HepG2 (cell line): Measurements from ENCODE around the gene NME4. TPM values are rescaled to one million over a fixed set of nuclear protein-coding genes. Genes with fewer than 3 reads are reported as not detected.

Source experiments
- CHCHD3 ChIP-seq: sonication (generic); formaldehyde crosslinking; IDR thresholded peaks from 2 replicates; pipeline ENCODE4 v1.8.0; 2022; ENCODE audit warnings: mild to moderate bottlenecking, missing genetic modification reagents, moderate library complexity
- KDM5B ChIP-seq: sonication (generic); formaldehyde crosslinking; IDR thresholded peaks from 2 replicates; pipeline ENCODE4 v1.4.0; 2020; ENCODE audit warnings: missing genetic modification reagents, mild to moderate bottlenecking, borderline replicate concordance
- MAFK ChIP-seq, 2 experiments: IDR thresholded peaks in 1 of 2; conservative IDR thresholded peaks in 1 of 2; 2 replicates each; pipeline ENCODE4 v1.6.1; 2011; ENCODE audit warnings: improper control_type of control experiment in 2 of 2, low read length in 2 of 2
- MEIS2 ChIP-seq: sonication (generic); formaldehyde crosslinking; IDR thresholded peaks from 2 replicates; pipeline ENCODE4 v1.9.0; 2021; ENCODE audit warnings: mild to moderate bottlenecking, missing genetic modification reagents
- MXD4 ChIP-seq: IDR thresholded peaks from 2 replicates; pipeline ENCODE4 v1.6.1; 2016; ENCODE audit warnings: mild to moderate bottlenecking, missing biosample characterization, missing genetic modification reagents
- SMAD1 ChIP-seq: sonication (generic); formaldehyde crosslinking; IDR thresholded peaks from 2 replicates; pipeline ENCODE4 v1.4.0; 2020; ENCODE audit warnings: missing genetic modification reagents, low read depth, mild to moderate bottlenecking, borderline replicate concordance
- ZNF263 ChIP-seq: sonication (generic); formaldehyde crosslinking; IDR thresholded peaks from 2 replicates; pipeline ENCODE4 v1.4.0; 2020; ENCODE audit warnings: missing genetic modification reagents
- ZNF331 ChIP-seq: sonication (generic); formaldehyde crosslinking; IDR thresholded peaks from 2 replicates; pipeline ENCODE4 v1.4.0; 2020; ENCODE audit warnings: missing genetic modification reagents
- ZNF781 ChIP-seq: sonication (generic); formaldehyde crosslinking; IDR thresholded peaks from 2 replicates; pipeline ENCODE4 v1.5.1; 2020; ENCODE audit warnings: borderline replicate concordance, mild to moderate bottlenecking, missing genetic modification reagents; ENCODE audit errors: not compliant biosample characterization
- polyA plus RNA-seq, 8 experiments: library from polyadenylated mRNA; depleted of rRNA in 3 of 8; stranded (reverse) in 7 of 8; unstranded in 1 of 8; fragments of >200 nt; fragmentation: Illumina TruSeq in 4 of 8; extraction: Trizol in 4 of 8; gene quantifications; 2 replicates each; pipeline versions ENCODE4 v1.2.1 to v1.2.3, GENCODE V29; 2011 to 2016; ENCODE audit warnings: low read depth in 4 of 8, missing spikeins in 1 of 8, mixed read lengths in 1 of 8; ENCODE audit not compliant: insufficient read depth in 1 of 8
- total RNA-seq, 5 experiments: library from RNA; depleted of rRNA; stranded (reverse); fragments of >200 nt; fragmentation: Illumina TruSeq; extraction: Trizol; gene quantifications; 2 replicates each; pipeline ENCODE4 v1.2.3, GENCODE V29; 2016; ENCODE audit warnings: low read depth in 1 of 5
- TF ChIP-seq, protein P1 (sequence below): sonication (generic); formaldehyde crosslinking; IDR thresholded peaks from 2 replicates; pipeline ENCODE4 v1.5.0; 2020; ENCODE audit warnings: missing genetic modification reagents
- TF ChIP-seq, protein P2 (sequence below): sonication (generic); formaldehyde crosslinking; IDR thresholded peaks from 2 replicates; pipeline ENCODE4 v1.4.0; 2020; ENCODE audit warnings: missing genetic modification reagents, borderline replicate concordance
- TF ChIP-seq, protein P3 (sequence below): sonication (generic); formaldehyde crosslinking; IDR thresholded peaks from 2 replicates; pipeline ENCODE4 v1.4.0; 2020; ENCODE audit warnings: mild to moderate bottlenecking, low read depth, missing genetic modification reagents
- TF ChIP-seq, protein P4 (sequence below): sonication (generic); formaldehyde crosslinking; IDR thresholded peaks from 2 replicates; pipeline ENCODE4 v1.4.0; 2020; ENCODE audit warnings: mild to moderate bottlenecking, missing genetic modification reagents
- TF ChIP-seq, protein P5 (sequence below): IDR thresholded peaks from 2 replicates; pipeline ENCODE4 v1.6.1; 2016; ENCODE audit warnings: missing genetic modification reagents, missing compliant biosample characterization
- TF ChIP-seq, protein P6 (sequence below): IDR thresholded peaks from 2 replicates; pipeline ENCODE4 v1.6.1; 2018; ENCODE audit warnings: missing genetic modification reagents

NME4 gene
- total and polyA plus RNA-seq, 2 of the 13 experiments (the other 11 are each of a cell fraction or from before 2014, with no cell fraction given) = 121 to 263 TPM

DNA sequence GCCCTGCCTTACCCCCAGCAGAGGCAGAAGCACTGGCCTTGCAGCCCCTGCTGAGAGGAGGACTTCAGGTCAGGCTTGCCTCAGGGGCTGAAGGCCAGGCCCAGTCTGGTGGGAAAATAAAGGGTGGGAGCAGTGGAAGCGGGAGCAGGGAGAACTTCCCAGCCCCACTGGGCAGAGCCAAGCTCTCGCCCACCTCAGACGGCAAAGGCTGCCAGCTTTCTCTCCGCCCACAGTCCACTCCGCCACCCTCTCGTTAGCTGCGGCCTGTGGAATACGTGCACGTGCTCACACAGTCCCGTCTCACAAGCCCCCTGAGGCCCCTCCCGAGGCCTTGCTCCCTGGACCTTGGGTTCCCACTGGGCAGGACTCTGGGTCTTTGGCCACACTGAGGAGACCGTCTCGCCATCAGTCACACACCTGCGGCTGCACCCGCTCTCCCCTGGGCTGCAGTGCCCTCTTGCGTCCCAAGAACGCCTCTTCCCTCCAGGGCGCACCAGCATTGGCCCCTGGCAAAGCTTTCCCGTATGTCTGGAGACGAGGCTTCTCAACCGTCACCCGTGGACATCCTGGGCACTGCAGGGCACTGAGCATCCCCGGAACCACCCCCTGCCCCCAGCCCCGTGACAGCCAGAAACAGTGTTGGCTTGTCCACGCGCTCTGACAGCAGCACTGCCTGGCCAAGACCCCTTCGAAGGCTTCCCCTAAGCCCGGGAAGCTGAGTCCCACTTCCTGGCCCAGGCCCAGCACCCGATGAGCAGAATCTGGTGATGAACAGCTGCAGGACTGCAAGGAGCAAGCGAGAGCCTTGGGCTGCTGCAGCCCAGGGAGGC is 34.9 kb upstream of the NME4 start (continued):
- TF ChIP-seq, protein P1, sequence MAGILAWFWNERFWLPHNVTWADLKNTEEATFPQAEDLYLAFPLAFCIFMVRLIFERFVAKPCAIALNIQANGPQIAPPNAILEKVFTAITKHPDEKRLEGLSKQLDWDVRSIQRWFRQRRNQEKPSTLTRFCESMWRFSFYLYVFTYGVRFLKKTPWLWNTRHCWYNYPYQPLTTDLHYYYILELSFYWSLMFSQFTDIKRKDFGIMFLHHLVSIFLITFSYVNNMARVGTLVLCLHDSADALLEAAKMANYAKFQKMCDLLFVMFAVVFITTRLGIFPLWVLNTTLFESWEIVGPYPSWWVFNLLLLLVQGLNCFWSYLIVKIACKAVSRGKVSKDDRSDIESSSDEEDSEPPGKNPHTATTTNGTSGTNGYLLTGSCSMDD (CRISPR knock-in tag) = no peak
- TF ChIP-seq, protein P2, sequence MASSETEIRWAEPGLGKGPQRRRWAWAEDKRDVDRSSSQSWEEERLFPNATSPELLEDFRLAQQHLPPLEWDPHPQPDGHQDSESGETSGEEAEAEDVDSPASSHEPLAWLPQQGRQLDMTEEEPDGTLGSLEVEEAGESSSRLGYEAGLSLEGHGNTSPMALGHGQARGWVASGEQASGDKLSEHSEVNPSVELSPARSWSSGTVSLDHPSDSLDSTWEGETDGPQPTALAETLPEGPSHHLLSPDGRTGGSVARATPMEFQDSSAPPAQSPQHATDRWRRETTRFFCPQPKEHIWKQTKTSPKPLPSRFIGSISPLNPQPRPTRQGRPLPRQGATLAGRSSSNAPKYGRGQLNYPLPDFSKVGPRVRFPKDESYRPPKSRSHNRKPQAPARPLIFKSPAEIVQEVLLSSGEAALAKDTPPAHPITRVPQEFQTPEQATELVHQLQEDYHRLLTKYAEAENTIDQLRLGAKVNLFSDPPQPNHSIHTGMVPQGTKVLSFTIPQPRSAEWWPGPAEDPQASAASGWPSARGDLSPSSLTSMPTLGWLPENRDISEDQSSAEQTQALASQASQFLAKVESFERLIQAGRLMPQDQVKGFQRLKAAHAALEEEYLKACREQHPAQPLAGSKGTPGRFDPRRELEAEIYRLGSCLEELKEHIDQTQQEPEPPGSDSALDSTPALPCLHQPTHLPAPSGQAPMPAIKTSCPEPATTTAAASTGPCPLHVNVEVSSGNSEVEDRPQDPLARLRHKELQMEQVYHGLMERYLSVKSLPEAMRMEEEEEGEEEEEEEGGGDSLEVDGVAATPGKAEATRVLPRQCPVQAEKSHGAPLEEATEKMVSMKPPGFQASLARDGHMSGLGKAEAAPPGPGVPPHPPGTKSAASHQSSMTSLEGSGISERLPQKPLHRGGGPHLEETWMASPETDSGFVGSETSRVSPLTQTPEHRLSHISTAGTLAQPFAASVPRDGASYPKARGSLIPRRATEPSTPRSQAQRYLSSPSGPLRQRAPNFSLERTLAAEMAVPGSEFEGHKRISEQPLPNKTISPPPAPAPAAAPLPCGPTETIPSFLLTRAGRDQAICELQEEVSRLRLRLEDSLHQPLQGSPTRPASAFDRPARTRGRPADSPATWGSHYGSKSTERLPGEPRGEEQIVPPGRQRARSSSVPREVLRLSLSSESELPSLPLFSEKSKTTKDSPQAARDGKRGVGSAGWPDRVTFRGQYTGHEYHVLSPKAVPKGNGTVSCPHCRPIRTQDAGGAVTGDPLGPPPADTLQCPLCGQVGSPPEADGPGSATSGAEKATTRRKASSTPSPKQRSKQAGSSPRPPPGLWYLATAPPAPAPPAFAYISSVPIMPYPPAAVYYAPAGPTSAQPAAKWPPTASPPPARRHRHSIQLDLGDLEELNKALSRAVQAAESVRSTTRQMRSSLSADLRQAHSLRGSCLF = no peak
- TF ChIP-seq KDM5B (CRISPR knock-in tag) = peak; percentile 96
- peak; percentile 32 for TF ChIP-seq MEIS2 (CRISPR knock-in tag)
- TF ChIP-seq, protein P3, sequence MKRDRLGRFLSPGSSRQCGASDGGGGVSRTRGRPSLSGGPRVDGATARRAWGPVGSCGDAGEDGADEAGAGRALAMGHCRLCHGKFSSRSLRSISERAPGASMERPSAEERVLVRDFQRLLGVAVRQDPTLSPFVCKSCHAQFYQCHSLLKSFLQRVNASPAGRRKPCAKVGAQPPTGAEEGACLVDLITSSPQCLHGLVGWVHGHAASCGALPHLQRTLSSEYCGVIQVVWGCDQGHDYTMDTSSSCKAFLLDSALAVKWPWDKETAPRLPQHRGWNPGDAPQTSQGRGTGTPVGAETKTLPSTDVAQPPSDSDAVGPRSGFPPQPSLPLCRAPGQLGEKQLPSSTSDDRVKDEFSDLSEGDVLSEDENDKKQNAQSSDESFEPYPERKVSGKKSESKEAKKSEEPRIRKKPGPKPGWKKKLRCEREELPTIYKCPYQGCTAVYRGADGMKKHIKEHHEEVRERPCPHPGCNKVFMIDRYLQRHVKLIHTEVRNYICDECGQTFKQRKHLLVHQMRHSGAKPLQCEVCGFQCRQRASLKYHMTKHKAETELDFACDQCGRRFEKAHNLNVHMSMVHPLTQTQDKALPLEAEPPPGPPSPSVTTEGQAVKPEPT (CRISPR knock-in tag) = 0 out of 2 replicates have a peak, but pooled peaks have one; percentile 16
- TF ChIP-seq MXD4 (CRISPR knock-in tag) = 0 out of 2 replicates have a peak, but pooled peaks have one; percentile 45
- TF ChIP-seq MAFK (conservative IDR thresholded peaks at IDR 0.05 in 1 of 2, IDR thresholded peaks at IDR 0.05 in 1 of 2; ENCODE audit: low read length in 2 of 2) = no peak
- TF ChIP-seq SMAD1 = no peak
- TF ChIP-seq, protein P4, sequence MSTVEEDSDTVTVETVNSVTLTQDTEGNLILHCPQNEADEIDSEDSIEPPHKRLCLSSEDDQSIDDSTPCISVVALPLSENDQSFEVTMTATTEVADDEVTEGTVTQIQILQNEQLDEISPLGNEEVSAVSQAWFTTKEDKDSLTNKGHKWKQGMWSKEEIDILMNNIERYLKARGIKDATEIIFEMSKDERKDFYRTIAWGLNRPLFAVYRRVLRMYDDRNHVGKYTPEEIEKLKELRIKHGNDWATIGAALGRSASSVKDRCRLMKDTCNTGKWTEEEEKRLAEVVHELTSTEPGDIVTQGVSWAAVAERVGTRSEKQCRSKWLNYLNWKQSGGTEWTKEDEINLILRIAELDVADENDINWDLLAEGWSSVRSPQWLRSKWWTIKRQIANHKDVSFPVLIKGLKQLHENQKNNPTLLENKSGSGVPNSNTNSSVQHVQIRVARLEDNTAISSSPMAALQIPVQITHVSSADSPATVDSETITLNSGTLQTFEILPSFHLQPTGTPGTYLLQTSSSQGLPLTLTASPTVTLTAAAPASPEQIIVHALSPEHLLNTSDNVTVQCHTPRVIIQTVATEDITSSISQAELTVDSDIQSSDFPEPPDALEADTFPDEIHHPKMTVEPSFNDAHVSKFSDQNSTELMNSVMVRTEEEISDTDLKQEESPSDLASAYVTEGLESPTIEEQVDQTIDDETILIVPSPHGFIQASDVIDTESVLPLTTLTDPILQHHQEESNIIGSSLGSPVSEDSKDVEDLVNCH = 0 out of 2 replicates have a peak, but pooled peaks have one; percentile 25
- peak; percentile 96 for TF ChIP-seq CHCHD3 (CRISPR knock-in tag)
- TF ChIP-seq ZNF263 (CRISPR knock-in tag) = peak; percentile 38; the same call in 1 of the 2 replicates
- TF ChIP-seq, protein P5, sequence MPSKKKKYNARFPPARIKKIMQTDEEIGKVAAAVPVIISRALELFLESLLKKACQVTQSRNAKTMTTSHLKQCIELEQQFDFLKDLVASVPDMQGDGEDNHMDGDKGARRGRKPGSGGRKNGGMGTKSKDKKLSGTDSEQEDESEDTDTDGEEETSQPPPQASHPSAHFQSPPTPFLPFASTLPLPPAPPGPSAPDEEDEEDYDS (CRISPR knock-in tag) = 0 out of 2 replicates have a peak, but pooled peaks have one; percentile 45
- TF ChIP-seq ZNF331 = peak; percentile 57; the same call in 1 of the 2 replicates
- TF ChIP-seq, protein P6, sequence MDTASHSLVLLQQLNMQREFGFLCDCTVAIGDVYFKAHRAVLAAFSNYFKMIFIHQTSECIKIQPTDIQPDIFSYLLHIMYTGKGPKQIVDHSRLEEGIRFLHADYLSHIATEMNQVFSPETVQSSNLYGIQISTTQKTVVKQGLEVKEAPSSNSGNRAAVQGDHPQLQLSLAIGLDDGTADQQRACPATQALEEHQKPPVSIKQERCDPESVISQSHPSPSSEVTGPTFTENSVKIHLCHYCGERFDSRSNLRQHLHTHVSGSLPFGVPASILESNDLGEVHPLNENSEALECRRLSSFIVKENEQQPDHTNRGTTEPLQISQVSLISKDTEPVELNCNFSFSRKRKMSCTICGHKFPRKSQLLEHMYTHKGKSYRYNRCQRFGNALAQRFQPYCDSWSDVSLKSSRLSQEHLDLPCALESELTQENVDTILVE (CRISPR knock-in tag) = peak; percentile 66; the same call in 1 of the 2 replicates
- TF ChIP-seq ZNF781 (CRISPR knock-in tag) = no peak
